GM12891 (cell line): ENCODE results near the gene LRRC40.
A peak's percentile ranks its signal among the peaks of the same experiment; 100 is the strongest.

Experiments
- DNase-seq: peaks from one replicate; pipeline ENCODE4 v3.0.0; 2011; ENCODE audit warnings: low spot score; ENCODE audit not compliant: insufficient read length
- FAIRE-seq: peaks from 2 replicates; lab custom pipeline; 2011; peaks lifted over from hg19 to GRCh38; lab: Jason Lieb, UNC
- PAX5 ChIP-seq: IDR thresholded peaks from 2 replicates; pipeline ENCODE4 v1.6.1; 2011; ENCODE audit warnings: low read length, moderate library complexity, mild to moderate bottlenecking; ENCODE audit not compliant: insufficient read depth, severe bottlenecking
- POLR2A ChIP-seq: IDR thresholded peaks from 2 replicates; pipeline ENCODE4 v1.6.1; 2011; ENCODE audit warnings: low read depth, low read length, control low read depth
- POLR2AphosphoS5 ChIP-seq: IDR thresholded peaks from 2 replicates; pipeline ENCODE4 v1.6.1; 2011; ENCODE audit warnings: low read depth, low read length, control low read depth
- POU2F2 ChIP-seq: IDR thresholded peaks from 2 replicates; pipeline ENCODE4 v1.6.1; 2011; ENCODE audit warnings: low read depth, mild to moderate bottlenecking, control low read depth, low read length, moderate library complexity
- SPI1 ChIP-seq: IDR thresholded peaks from 2 replicates; pipeline ENCODE4 v1.6.1; 2011; ENCODE audit warnings: low read depth, low read length, control low read depth
- TAF1 ChIP-seq: IDR thresholded peaks from 2 replicates; pipeline ENCODE4 v1.6.1; 2011; ENCODE audit warnings: low read depth, low read length, control low read depth

LRRC40 gene

DNA sequence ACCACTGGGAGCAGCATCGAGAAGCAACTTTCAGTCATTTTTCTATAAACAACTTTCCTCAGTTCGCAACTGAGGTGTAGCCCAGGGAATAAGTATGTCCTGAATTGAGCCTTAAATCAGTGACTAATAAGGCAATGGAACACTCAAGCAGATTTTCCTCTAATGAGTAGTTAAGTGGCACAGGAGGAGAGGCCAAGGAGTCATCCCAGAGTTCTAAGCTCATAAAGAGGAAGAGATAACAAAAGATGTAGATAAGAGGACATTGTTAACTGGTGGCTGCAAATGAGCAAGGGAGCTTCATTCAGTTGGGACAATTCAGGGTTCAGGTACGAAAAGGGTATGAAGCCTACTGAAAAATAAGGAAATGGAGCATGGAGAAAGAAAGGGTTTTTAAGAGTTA, 64.5 kb downstream of the LRRC40 start:
- FAIRE-seq (no peak), DNase-seq (no peak)
- TF ChIP-seq SPI1 (no peak), TAF1 (no peak), PAX5 (no peak)

DNA sequence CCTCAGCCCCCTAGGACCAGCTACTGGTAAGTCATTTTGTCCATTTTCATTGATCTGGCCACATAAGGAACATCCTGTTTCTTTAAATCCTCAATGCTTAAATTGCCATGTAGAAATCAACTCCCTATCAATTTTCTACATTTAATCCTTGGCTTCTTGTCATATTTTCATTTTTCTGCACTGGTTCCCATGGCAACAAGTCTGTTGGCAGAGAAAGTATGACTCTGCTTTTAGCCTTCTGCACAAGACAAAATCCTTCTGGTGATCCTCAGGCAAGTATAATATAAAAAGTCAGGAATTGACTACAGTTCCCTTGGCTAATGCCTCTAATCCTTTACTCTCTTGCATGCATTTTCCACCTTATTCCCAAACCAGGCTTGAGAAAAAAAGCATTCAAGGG, 65.0 kb downstream of the LRRC40 start:
- TF ChIP-seq POU2F2 (no peak), TAF1 (no peak), PAX5 (no peak), POLR2A (no peak), POLR2AphosphoS5 (no peak)
- FAIRE-seq (no peak), DNase-seq (no peak)

- FAIRE-seq = no peak
- DNase-seq = no peak
- TF ChIP-seq PAX5 (no peak), SPI1 (no peak), POLR2AphosphoS5 (no peak), TAF1 (no peak), POLR2A (no peak), POU2F2 (no peak)
Observed at GRCh38 chr1:70134148-70134547, 71.2 kb downstream of the LRRC40 start.

DNA sequence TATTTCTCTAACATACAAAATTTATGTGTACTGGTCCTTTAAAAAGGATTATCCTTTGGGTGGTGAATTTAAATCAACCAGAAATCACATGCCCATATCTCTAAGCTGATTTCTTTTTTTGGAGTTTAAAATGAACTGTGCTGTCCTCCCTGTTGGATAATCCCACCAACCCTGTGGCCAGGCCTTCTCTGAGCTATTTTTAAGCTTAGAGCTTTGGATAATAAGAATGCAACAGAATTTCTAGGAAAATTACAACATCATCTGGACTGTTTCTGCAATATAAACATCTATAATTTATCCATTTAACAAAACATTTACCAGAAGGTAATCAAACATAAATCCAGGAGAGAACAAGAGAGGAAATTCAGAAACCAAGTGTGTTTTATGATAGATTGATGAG, 88.3 kb downstream of the LRRC40 start:
- DNase-seq (no peak), FAIRE-seq (no peak)
- TF ChIP-seq POLR2AphosphoS5 (no peak), POLR2A (no peak), PAX5 (no peak), POU2F2 (no peak), SPI1 (no peak), TAF1 (no peak)

- DNase-seq = no peak
- TF ChIP-seq TAF1 (no peak), PAX5 (no peak), POLR2A (no peak), POLR2AphosphoS5 (no peak), POU2F2 (no peak), SPI1 (no peak)
- no peak for FAIRE-seq
Observed at GRCh38 chr1:70115315-70115714, 90.1 kb downstream of the LRRC40 start.

DNA sequence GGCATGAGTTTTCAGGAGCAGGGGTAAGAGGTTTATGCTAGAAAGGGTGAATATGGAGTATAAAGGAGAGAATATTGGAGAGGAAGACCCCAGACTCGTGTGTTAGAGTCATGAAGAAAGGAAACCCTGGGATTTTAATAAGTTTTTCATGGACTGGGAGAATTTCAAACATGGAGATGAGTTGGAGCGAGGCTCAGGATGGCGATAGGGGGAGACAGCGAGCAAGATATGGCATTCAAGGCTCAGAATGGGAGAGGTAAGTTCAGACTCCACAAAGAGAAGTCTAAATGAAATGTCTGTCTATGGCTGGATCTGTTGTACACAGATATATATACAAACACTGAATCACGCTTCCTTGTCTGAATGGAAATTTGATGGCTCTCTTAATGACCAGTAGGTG, 92.5 kb downstream of the LRRC40 start:
- FAIRE-seq (peak; percentile 23), DNase-seq (no peak)
- no peak for TF ChIP-seq POU2F2
- no peak for TF ChIP-seq POLR2AphosphoS5
- no peak for TF ChIP-seq SPI1
- no peak for TF ChIP-seq TAF1
- TF ChIP-seq PAX5 = no peak
- no peak for TF ChIP-seq POLR2A

GRCh38 chr1:70109241-70109640, 96.1 kb downstream of the LRRC40 start:
- TF ChIP-seq POLR2AphosphoS5 (no peak), PAX5 (no peak), TAF1 (no peak), POLR2A (no peak), POU2F2 (no peak), SPI1 (no peak)
- DNase-seq = no peak
- no peak for FAIRE-seq

GRCh38 chr1:70103770-70104169, 101.6 kb downstream of the LRRC40 start:
- FAIRE-seq (no peak), DNase-seq (no peak)
- no peak for TF ChIP-seq SPI1
- TF ChIP-seq POU2F2 = no peak
- no peak for TF ChIP-seq TAF1
- TF ChIP-seq PAX5 = no peak
- no peak for TF ChIP-seq POLR2A
- TF ChIP-seq POLR2AphosphoS5 = no peak

DNA sequence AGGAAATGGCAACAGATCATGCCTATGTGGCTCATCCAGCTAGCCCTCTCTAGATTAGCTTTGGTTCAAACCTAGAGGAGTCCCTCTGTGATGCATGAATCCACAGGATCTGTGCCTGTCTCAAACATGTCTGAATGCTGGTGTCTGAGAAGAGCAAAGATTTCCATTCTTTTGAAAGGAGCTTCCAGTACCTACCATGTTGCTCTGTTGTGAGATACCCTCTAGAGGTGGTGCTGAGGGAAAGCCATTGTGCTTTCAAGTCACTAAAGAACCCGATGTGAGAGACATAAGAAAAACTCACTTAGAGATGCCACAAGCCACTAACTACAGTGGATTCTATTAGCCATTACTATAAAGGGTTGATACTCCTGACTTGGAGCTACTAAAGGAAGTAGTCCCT, 103.6 kb downstream of the LRRC40 start:
- TF ChIP-seq TAF1 = no peak
- TF ChIP-seq PAX5 = no peak
- TF ChIP-seq POLR2AphosphoS5 = no peak
- no peak for TF ChIP-seq POLR2A
- TF ChIP-seq POU2F2 = no peak
- no peak for TF ChIP-seq SPI1
- DNase-seq (no peak), FAIRE-seq (no peak)

- FAIRE-seq (no peak), DNase-seq (no peak)
- no peak for TF ChIP-seq SPI1
- TF ChIP-seq POLR2A = no peak
- TF ChIP-seq POLR2AphosphoS5 = no peak
- no peak for TF ChIP-seq POU2F2
- TF ChIP-seq TAF1 = no peak
- no peak for TF ChIP-seq PAX5
Observed at GRCh38 chr1:70101231-70101630, 104.1 kb downstream of the LRRC40 start.
